CD4-positive, CD25-positive, alpha-beta regulatory T cell (primary cell): ENCODE data around the gene NOD1. TPM values are rescaled to one million over a fixed set of nuclear protein-coding genes. Genes with fewer than 3 reads are reported as not detected.

Source experiments
- ATAC-seq, 2 donors: fragments of 150-1000 bp; cut with Tn5 transposase; one replicate each; pipeline ENCODE4 v1.10.0; 2021; ENCODE audit warnings: low read depth in 2 of 2, moderate number of reproducible peaks in 2 of 2, moderate library complexity in 1 of 2
- DNase-seq, 3 donors: peaks; one replicate each; pipeline versions ENCODE4 v3.0.0 to v3.0.0-alpha.2; 2012 to 2022; ENCODE audit warnings: mixed read lengths in 1 of 3
- H3K27ac ChIP-seq: one replicate; pipeline ENCODE4 v1.7.0; 2013; ENCODE audit warnings: mild to moderate bottlenecking, low read length; ENCODE audit not compliant: insufficient read depth, poor library complexity, severe bottlenecking
- H3K27me3 ChIP-seq: one replicate; pipeline ENCODE4 v1.7.0; 2013; ENCODE audit warnings: low read length; ENCODE audit not compliant: control insufficient read depth, insufficient read depth
- H3K36me3 ChIP-seq: one replicate; pipeline ENCODE4 v1.7.0; 2013; ENCODE audit warnings: mild to moderate bottlenecking, low read length, moderate library complexity; ENCODE audit not compliant: control insufficient read depth, insufficient read depth
- H3K4me1 ChIP-seq: 2 replicates; pipeline ENCODE4 v1.7.0; 2013; ENCODE audit warnings: mild to moderate bottlenecking, low read length; ENCODE audit not compliant: insufficient read depth, control insufficient read depth, poor library complexity, severe bottlenecking
- H3K4me3 ChIP-seq: one replicate; pipeline ENCODE4 v1.7.0; 2013; ENCODE audit warnings: low read depth, mild to moderate bottlenecking, low read length, moderate library complexity
- H3K9me3 ChIP-seq, 2 experiments: 1 replicate in 1 of 2; 2 replicates in 1 of 2; pipeline ENCODE4 v1.7.0; 2013; ENCODE audit warnings: low read length in 2 of 2, mild to moderate bottlenecking in 1 of 2, moderate library complexity in 1 of 2; ENCODE audit not compliant: control insufficient read depth in 2 of 2
- H3K27ac Mint-ChIP-seq, 3 donors: one replicate each; pipeline ENCODE4 v1.8.0; 2020 to 2022; ENCODE audit warnings: mild to moderate bottlenecking in 3 of 3, mixed read lengths in 3 of 3, moderate library complexity in 2 of 3
- H3K27me3 Mint-ChIP-seq: one replicate; pipeline ENCODE4 v1.8.0; 2022; ENCODE audit warnings: mild to moderate bottlenecking, mixed read lengths
- H3K36me3 Mint-ChIP-seq: one replicate; pipeline ENCODE4 v1.8.0; 2020; ENCODE audit warnings: mixed read lengths
- H3K4me1 Mint-ChIP-seq, 4 donors: one replicate each; pipeline ENCODE4 v1.8.0; 2020 to 2022; ENCODE audit warnings: mixed read lengths in 4 of 4, mild to moderate bottlenecking in 1 of 4
- H3K4me3 Mint-ChIP-seq, 4 donors: one replicate each; pipeline ENCODE4 v1.8.0; 2020 to 2022; ENCODE audit warnings: mild to moderate bottlenecking in 4 of 4, mixed read lengths in 4 of 4, moderate library complexity in 3 of 4
- H3K9me3 Mint-ChIP-seq, 7 donors: one replicate each; pipeline ENCODE4 v1.8.0; 2020 to 2022; ENCODE audit warnings: mixed read lengths in 7 of 7, mild to moderate bottlenecking in 3 of 7, moderate library complexity in 2 of 7
- polyA plus RNA-seq, 4 donors: library from polyadenylated mRNA; unstranded; fragments of 300-500 nt; fragmentation: Illumina TruSeq; gene quantifications; one replicate each; pipeline ENCODE4 v1.2.3, GENCODE V29; 2021
- total RNA-seq: library from RNA; stranded (reverse); gene quantifications from one replicate; pipeline ENCODE4 v1.2.3, GENCODE V29; 2022

NOD1 gene
- total and polyA plus RNA-seq, 5 donors from 2014 or later = 4.8 to 24.8 (median 7.0) TPM

GRCh38 chr7:30472081-30472783 lies 6.4 kb downstream of the NOD1 start:
- DNase-seq = peak in 1 of 3 donors; percentile 28
- no peak overlapping the region for H3K4me3 ChIP-seq
- ATAC-seq = no peak
- H3K36me3 Mint-ChIP-seq = peaks cover 24% of the 10 kb centered on the region
- H3K27ac ChIP-seq = no peak overlapping the region
- no peaks in the 10 kb centered on the region for H3K27me3 ChIP-seq
- H3K4me1 ChIP-seq = peaks cover 31% of the 10 kb centered on the region
- peaks cover 20% of the 10 kb centered on the region for H3K36me3 ChIP-seq
- peak overlapping the region in 2 of 3 donors; percentile 34 to 58 for H3K27ac Mint-ChIP-seq
- H3K27me3 Mint-ChIP-seq = no peaks in the 10 kb centered on the region
- H3K4me1 Mint-ChIP-seq = peaks cover 40 to 96% (median 74%) of the 10 kb centered on the region in 4 donors
- H3K9me3 ChIP-seq = no peaks in the 10 kb centered on the region
- no peaks in the 10 kb centered on the region for H3K9me3 Mint-ChIP-seq
- H3K4me3 Mint-ChIP-seq = peak overlapping the region in 1 of 4 donors; percentile 35

- Mint-ChIP-seq H3K9me3 (no peaks in the 10 kb centered on the region), H3K36me3 (peaks cover 24% of the 10 kb centered on the region), H3K27me3 (no peaks in the 10 kb centered on the region), H3K4me1 (peaks cover 39 to 91% (median 69%) of the 10 kb centered on the region in 4 donors), H3K27ac (peak overlapping the region in 2 of 3 donors; percentile 21 to 74), H3K4me3 (peak overlapping the region in 1 of 4 donors; percentile 41)
- Histone ChIP-seq H3K36me3 (peaks cover 20% of the 10 kb centered on the region), H3K27me3 (no peaks in the 10 kb centered on the region), H3K27ac (no peak overlapping the region), H3K4me3 (no peak overlapping the region), H3K9me3 (no peaks in the 10 kb centered on the region), H3K4me1 (peaks cover 20% of the 10 kb centered on the region)
- peak in 1 of 2 donors; percentile 37 for ATAC-seq
- DNase-seq = peak in 1 of 3 donors; percentile 11
Measured at GRCh38 chr7:30471205-30471604, 7.4 kb downstream of the NOD1 start.

- H3K4me3 Mint-ChIP-seq = peak overlapping the region in 1 of 4 donors; percentile 41
- ATAC-seq = no peak
- no peaks in the 10 kb centered on the region for H3K27me3 Mint-ChIP-seq
- no peaks in the 10 kb centered on the region for H3K27me3 ChIP-seq
- no peak overlapping the region for H3K27ac ChIP-seq
- no peak for DNase-seq
- H3K9me3 ChIP-seq = no peaks in the 10 kb centered on the region
- H3K4me3 ChIP-seq = no peak overlapping the region
- peaks cover 20% of the 10 kb centered on the region for H3K36me3 ChIP-seq
- no peaks in the 10 kb centered on the region for H3K9me3 Mint-ChIP-seq
- H3K27ac Mint-ChIP-seq = peak overlapping the region in 2 of 3 donors; percentile 21 to 74
- H3K4me1 ChIP-seq = peaks cover 21% of the 10 kb centered on the region
- H3K4me1 Mint-ChIP-seq = peaks cover 39 to 91% (median 68%) of the 10 kb centered on the region in 4 donors
- peaks cover 24% of the 10 kb centered on the region for H3K36me3 Mint-ChIP-seq
Measured at GRCh38 chr7:30470771-30471170, 7.8 kb downstream of the NOD1 start.

- Mint-ChIP-seq H3K27ac (no peak overlapping the region), H3K27me3 (no peaks in the 10 kb centered on the region), H3K36me3 (peaks cover 24% of the 10 kb centered on the region), H3K4me3 (peak overlapping the region in 1 of 4 donors; percentile 3), H3K4me1 (peaks cover 38 to 89% (median 68%) of the 10 kb centered on the region in 4 donors), H3K9me3 (no peaks in the 10 kb centered on the region)
- DNase-seq (no peak), ATAC-seq (no peak)
- Histone ChIP-seq H3K36me3 (peaks cover 18% of the 10 kb centered on the region), H3K27ac (no peak overlapping the region), H3K9me3 (no peaks in the 10 kb centered on the region), H3K4me3 (no peak overlapping the region), H3K27me3 (no peaks in the 10 kb centered on the region), H3K4me1 (peaks cover 23% of the 10 kb centered on the region)
Measured at GRCh38 chr7:30470163-30470770, 8.3 kb downstream of the NOD1 start.

- no peak overlapping the region for H3K27ac ChIP-seq
- H3K4me1 ChIP-seq = peaks cover 23% of the 10 kb centered on the region
- Mint-ChIP-seq H3K27me3 (no peaks in the 10 kb centered on the region), H3K27ac (peak overlapping the region in 1 of 3 donors; percentile 6), H3K4me1 (peaks cover 32 to 90% (median 61%) of the 10 kb centered on the region in 4 donors), H3K9me3 (no peaks in the 10 kb centered on the region), H3K36me3 (peaks cover 24% of the 10 kb centered on the region), H3K4me3 (no peak overlapping the region)
- no peaks in the 10 kb centered on the region for H3K27me3 ChIP-seq
- ATAC-seq = no peak
- no peak overlapping the region for H3K4me3 ChIP-seq
- no peak for DNase-seq
- no peaks in the 10 kb centered on the region for H3K9me3 ChIP-seq
- H3K36me3 ChIP-seq = peaks cover 12% of the 10 kb centered on the region
Measured at GRCh38 chr7:30469303-30469702, 9.3 kb downstream of the NOD1 start.

- Mint-ChIP-seq H3K27me3 (no peaks in the 10 kb centered on the region), H3K4me1 (peaks cover 28 to 85% (median 57%) of the 10 kb centered on the region in 4 donors), H3K9me3 (no peaks in the 10 kb centered on the region), H3K36me3 (peaks cover 21% of the 10 kb centered on the region), H3K27ac (peak overlapping the region in 2 of 3 donors; percentile 6 to 59), H3K4me3 (no peak overlapping the region)
- no peak overlapping the region for H3K27ac ChIP-seq
- no peak overlapping the region for H3K4me3 ChIP-seq
- ATAC-seq (no peak), DNase-seq (no peak)
- no peaks in the 10 kb centered on the region for H3K9me3 ChIP-seq
- H3K27me3 ChIP-seq = no peaks in the 10 kb centered on the region
- peaks cover 23% of the 10 kb centered on the region for H3K4me1 ChIP-seq
- H3K36me3 ChIP-seq = peaks cover 12% of the 10 kb centered on the region
Measured at GRCh38 chr7:30468791-30469190, 9.8 kb downstream of the NOD1 start.

- Mint-ChIP-seq H3K4me1 (peaks cover 33 to 77% (median 55%) of the 10 kb centered on the region in 4 donors), H3K9me3 (no peaks in the 10 kb centered on the region), H3K27ac (peak overlapping the region in 2 of 3 donors; percentile 6 to 59), H3K27me3 (no peaks in the 10 kb centered on the region), H3K4me3 (peak overlapping the region in 1 of 4 donors; percentile 10), H3K36me3 (peaks cover 16% of the 10 kb centered on the region)
- Histone ChIP-seq H3K27ac (no peak overlapping the region), H3K36me3 (peaks cover 14% of the 10 kb centered on the region), H3K9me3 (no peaks in the 10 kb centered on the region), H3K4me1 (peaks cover 18% of the 10 kb centered on the region), H3K4me3 (no peak overlapping the region), H3K27me3 (no peaks in the 10 kb centered on the region)
- ATAC-seq (no peak), DNase-seq (no peak)
Measured at GRCh38 chr7:30468041-30468440, 10.5 kb downstream of the NOD1 start.
